Measurements from ENCODE around the gene PARP12.

PARP12 gene

GRCh38 chr7:140048989-140049338, 13.8 kb downstream of the PARP12 start:
- H3K4me1 ChIP-seq (ENCODE audit: control insufficient read depth, insufficient read depth, low read length) = no peaks in the 10 kb centered on the region
- H3K27ac ChIP-seq (ENCODE audit: extremely low read depth, low read depth, low read length) = no peak overlapping the region
- H3K36me3 ChIP-seq (ENCODE audit: control insufficient read depth in 2 of 2, insufficient read depth in 1 of 2, low read length in 2 of 2) = no peaks in the 10 kb centered on the region
- CTCF ChIA-PET = no interaction called here
- TF ChIP-seq ZFP37 (tag by site-specific recombination; IDR thresholded peaks at IDR 0.05) (no peak), ZNF155 (tag by site-specific recombination; IDR thresholded peaks at IDR 0.05) (no peak), ZNF335 (tag by site-specific recombination; conservative IDR thresholded peaks at IDR 0.05) (no peak), ZBTB1 (tag by site-specific recombination; IDR thresholded peaks at IDR 0.05) (no peak), ZNF707 (tag by site-specific recombination; IDR thresholded peaks at IDR 0.05) (no peak), ZNF777 (tag by site-specific recombination; IDR thresholded peaks at IDR 0.05; ENCODE audit: borderline replicate concordance) (no peak), ZNF626 (tag by site-specific recombination; IDR thresholded peaks at IDR 0.05) (no peak)
- H3K9me3 ChIP-seq (ENCODE audit: control insufficient read depth, insufficient read depth, low read depth, low read length) = no peaks in the 10 kb centered on the region
- POLR2A ChIA-PET = no interaction called here
- H3K4me3 ChIP-seq (ENCODE audit: low read depth, low read length) = no peak overlapping the region

GRCh38 chr7:140048138-140048537, 14.6 kb downstream of the PARP12 start:
- Histone ChIP-seq H3K4me1 (ENCODE audit: control insufficient read depth, insufficient read depth, low read length) (no peaks in the 10 kb centered on the region), H3K9me3 (ENCODE audit: control insufficient read depth, insufficient read depth, low read depth, low read length) (no peaks in the 10 kb centered on the region), H3K36me3 (ENCODE audit: control insufficient read depth in 2 of 2, insufficient read depth in 1 of 2, low read length in 2 of 2) (no peaks in the 10 kb centered on the region; a peak in 1 of 3 replicates), H3K27ac (ENCODE audit: extremely low read depth, low read depth, low read length) (no peak overlapping the region), H3K4me3 (ENCODE audit: low read depth, low read length) (no peak overlapping the region)
- CTCF ChIA-PET = interaction anchor here (0.7 kb wide), 1 partner anchor 139 kb away, joined by 4 read pairs; no protein-coding TSS in a partner anchor
- POLR2A ChIA-PET = no interaction called here
- TF ChIP-seq PBX3 (CRISPR knock-in tag; IDR thresholded peaks at IDR 0.05) = no peak
- no peak for TF ChIP-seq ZNF19 (tag by site-specific recombination; IDR thresholded peaks at IDR 0.05; ENCODE audit: low read depth)
- no peak for TF ChIP-seq REST (tag by site-specific recombination; IDR thresholded peaks at IDR 0.05)
- TF ChIP-seq SP2 (tag by site-specific recombination; IDR thresholded peaks at IDR 0.05) = no peak
- no peak for TF ChIP-seq ZNF354C (tag by site-specific recombination; IDR thresholded peaks at IDR 0.05; ENCODE audit: borderline replicate concordance, low read depth)

GRCh38 chr7:140047197-140047596, 15.6 kb downstream of the PARP12 start:
- ChIA-PET POLR2A (no interaction called here), CTCF (interaction anchor here (0.7 kb wide), 1 partner anchor 140 kb away, joined by 4 read pairs; no protein-coding TSS in a partner anchor)
- no peaks in the 10 kb centered on the region for H3K4me1 ChIP-seq (ENCODE audit: control insufficient read depth, insufficient read depth, low read length)
- H3K27ac ChIP-seq (ENCODE audit: extremely low read depth, low read depth, low read length) = no peak overlapping the region
- no peak for TF ChIP-seq SP2 (tag by site-specific recombination; IDR thresholded peaks at IDR 0.05)
- TF ChIP-seq ZBTB21 (tag by site-specific recombination; IDR thresholded peaks at IDR 0.05) = no peak
- no peak for TF ChIP-seq ZSCAN23 (tag by site-specific recombination; IDR thresholded peaks at IDR 0.05)
- TF ChIP-seq ZFP3 (tag by site-specific recombination; IDR thresholded peaks at IDR 0.05; ENCODE audit: low read depth) = no peak
- TF ChIP-seq OSR2 (tag by site-specific recombination; IDR thresholded peaks at IDR 0.05) = no peak
- no peak for TF ChIP-seq ZNF274 (IDR thresholded peaks at IDR 0.05; ENCODE audit: low read length)
- no peak for TF ChIP-seq ZNF274 (tag by site-specific recombination; IDR thresholded peaks at IDR 0.05; ENCODE audit: borderline replicate concordance)
- TF ChIP-seq ZNF148 (tag by site-specific recombination; IDR thresholded peaks at IDR 0.05; ENCODE audit: borderline replicate concordance) = no peak
- TF ChIP-seq SCRT2 (tag by site-specific recombination; IDR thresholded peaks at IDR 0.05) = no peak
- TF ChIP-seq WT1 (tag by site-specific recombination; IDR thresholded peaks at IDR 0.05) = no peak
- TF ChIP-seq ZBTB6 (tag by site-specific recombination; IDR thresholded peaks at IDR 0.05) = no peak
- no peaks in the 10 kb centered on the region for H3K9me3 ChIP-seq (ENCODE audit: control insufficient read depth, insufficient read depth, low read depth, low read length)
- no peaks in the 10 kb centered on the region; a peak in 1 of 3 replicates for H3K36me3 ChIP-seq (ENCODE audit: control insufficient read depth in 2 of 2, insufficient read depth in 1 of 2, low read length in 2 of 2)
- H3K4me3 ChIP-seq (ENCODE audit: low read depth, low read length) = no peak overlapping the region

All from HEK293 (cell line).